GM21526 (cell line): ENCODE results near the gene ANO2.

ENCODE experiments used
- ATAC-seq: cut with Tn5 transposase; IDR thresholded peaks from one replicate; pipeline ENCODE4 v1.9.1; 2021; ENCODE audit warnings: moderate library complexity; ENCODE audit not compliant: unreplicated experiment, low FRiP score

Gene ANO2

DNA sequence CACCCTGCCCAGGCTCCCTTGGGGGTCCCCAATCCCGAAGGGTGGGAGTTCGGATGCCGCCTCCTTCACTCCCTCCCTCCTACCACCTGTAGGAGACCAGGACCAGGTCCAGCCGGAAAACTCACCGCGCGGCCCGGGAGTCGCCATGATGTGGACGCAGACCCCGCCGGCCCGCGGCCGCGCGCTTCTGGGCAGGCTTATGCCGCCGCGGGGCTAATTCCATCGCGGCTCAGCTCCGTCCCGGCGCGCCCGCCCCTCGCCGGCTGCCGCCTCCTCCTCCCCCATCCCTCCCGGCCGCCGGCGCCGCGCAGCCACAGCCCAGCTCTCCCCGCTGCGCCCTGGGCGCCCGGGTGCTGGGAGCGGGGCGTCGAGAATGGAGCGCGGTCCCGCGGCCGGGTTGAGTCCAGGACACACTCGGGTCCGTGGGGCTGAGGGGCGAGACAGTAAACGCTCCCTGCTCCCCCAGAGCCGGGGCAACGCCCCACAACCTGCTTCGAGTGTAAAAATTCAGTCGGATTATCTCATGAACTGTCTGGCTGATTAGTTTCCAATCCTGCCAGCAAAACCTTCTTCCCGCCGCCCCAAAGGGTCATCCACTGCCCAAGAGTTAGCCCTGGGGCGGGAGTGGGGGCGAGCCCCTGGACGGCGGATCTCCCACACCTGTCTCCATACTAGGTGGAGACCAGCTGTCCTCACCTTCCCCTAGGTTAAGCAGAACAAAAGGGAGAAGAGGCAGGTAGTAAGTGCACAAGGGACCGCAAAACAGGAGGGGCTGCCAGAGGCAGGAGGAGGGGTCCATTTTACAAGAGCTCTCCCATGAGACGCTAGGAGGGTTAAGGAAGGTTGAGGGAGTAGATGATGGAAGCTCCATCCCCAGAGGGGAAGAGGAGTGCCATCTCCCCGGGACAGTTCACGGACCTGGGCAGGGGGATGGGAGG, at the start of gene ANO2:
TSS of gene ANO2 (minus strand) at position 189 of the 938 bp plus-strand sequence. CDS start at position 147, 42 bp downstream.
- ATAC-seq = no peak

DNA sequence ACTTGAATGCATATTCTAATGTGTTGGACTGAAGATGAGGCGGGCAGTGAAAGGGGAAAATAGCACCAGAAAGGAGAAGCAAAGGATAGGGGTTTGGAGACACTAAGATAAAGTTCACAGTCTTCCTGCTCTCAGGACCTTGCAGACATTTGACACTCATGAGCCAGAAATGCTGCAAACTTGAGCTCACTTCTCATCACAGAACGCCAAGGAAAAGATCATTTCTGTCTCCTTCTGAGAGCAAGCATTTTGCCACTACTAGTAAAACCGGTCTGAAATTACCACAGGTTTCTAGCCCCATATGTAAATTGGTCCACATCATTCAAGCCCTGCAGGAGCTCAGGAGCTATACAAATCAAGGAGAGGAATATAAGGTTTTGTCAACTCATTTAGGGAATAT, 44.6 kb upstream of the ANO2 start:
- ATAC-seq = no peak

DNA sequence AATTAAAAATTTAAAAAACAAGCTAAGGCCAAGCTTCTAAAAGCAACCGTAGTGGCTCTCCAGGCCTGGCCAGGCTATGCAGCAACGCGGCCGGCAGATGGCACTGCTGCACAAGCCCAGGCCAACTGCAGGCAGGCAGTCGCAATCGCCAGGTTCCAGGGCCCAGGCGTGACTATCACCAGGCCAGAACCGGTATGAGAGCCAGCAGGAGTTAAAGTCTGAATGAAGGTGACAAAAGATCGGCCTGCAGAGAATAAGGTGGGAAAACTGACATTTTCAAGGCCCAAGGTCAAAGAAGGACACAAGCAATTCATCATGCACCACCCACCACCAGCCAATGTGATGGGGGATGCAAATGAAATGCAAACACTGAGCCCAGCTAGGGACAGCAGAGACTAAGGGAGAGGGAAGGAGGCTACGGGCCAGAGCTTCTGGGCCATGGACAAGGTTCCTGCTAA, 43.6 kb upstream of the ANO2 start:
- ATAC-seq = peak; percentile 76

DNA sequence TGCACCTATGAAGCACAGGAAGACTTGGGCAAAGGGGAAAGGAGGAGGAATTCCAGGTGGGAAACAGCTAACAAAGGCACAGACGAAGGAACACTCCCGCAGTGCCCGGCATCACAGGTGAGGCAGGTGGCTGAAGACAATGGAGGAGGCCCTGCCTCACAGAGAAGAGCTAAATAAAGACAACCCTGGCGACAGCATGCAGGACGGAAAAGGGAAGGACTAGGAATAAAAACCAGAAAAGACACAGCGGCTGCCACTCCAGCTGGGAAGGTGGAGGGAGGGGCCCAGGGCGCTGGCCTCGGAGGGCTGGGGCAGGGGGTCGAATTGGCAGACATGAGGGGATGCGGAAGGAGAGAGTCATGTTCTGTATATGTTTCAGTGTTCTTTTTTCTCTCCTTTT, 43.0 kb upstream of the ANO2 start:
- ATAC-seq = no peak

DNA sequence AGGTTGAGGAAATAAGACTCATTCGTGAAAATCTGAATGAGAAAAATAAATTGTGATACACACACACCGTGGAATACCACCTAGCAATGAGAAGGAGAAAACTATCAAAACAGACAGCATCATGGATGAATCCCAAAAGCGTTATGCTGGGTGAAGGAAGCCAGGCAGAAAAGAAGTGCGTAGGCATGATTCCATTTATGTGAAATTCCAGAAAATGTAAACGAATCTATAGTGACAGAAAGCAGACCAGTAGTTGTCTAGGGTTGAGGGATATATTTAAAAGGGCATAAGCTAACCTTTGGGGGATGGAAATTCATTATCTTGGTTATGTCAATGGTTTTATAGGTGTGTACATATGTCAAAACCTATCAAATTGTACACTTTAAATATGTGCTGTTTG, 42.5 kb upstream of the ANO2 start:
- no peak for ATAC-seq

DNA sequence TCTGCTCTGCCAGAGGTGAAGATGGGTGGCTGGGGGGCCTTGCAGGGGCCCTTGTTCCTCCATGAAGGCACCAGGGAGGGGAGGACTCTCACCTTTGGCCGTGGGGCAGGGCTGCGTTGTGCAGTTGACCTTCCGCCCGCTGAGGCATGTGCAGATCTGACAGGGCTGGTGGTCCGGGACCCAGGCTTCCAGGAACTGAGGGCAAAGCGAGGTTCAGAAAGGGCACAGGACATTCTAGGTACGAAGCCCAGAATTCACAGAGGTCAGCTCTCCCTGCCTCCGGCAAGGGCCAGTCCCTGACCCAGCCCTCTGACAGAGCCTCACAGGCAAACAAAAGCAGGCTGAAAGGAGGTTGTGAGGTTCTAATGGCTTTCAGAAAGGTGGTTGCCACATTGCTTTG, 40.4 kb upstream of the ANO2 start:
- ATAC-seq = no peak

DNA sequence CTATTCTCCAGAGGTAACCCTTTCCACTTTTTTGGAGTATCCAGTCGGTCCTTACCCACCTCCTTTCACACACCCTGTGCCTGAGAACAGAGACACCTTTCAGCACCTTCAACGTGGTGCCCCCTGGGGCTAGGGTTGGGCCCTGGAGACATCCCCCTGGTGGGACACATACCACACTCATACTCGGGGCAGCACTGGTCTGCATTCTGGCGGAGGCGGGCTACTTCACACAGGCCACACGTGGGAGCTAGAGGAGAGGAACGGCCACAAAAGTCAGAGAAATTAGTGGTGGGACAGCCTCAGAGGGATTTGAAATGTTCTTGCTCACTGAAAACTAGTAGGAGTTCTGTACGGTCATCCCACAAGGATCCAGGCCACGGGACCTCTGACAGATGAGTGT, 39.8 kb upstream of the ANO2 start:
- no peak for ATAC-seq

DNA sequence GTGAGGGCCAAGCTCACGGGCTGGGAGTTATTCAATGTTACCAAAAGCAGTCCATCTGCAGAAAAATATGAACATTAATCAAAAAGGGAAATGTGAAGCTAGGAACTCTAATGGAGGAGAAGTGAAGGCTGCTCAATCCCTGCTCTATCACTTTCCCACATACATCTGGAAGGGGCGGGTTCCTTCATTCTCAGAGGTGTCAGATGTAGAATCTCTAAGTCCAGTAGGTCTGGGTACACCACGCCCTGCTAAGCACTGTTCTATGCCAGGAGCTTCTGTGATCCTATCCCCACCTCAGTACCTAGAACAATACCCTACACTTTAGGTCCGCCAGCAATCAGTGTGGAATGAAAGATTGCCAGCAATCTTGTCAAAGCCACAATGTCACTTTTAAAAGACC, 37.0 kb upstream of the ANO2 start:
- ATAC-seq = no peak

DNA sequence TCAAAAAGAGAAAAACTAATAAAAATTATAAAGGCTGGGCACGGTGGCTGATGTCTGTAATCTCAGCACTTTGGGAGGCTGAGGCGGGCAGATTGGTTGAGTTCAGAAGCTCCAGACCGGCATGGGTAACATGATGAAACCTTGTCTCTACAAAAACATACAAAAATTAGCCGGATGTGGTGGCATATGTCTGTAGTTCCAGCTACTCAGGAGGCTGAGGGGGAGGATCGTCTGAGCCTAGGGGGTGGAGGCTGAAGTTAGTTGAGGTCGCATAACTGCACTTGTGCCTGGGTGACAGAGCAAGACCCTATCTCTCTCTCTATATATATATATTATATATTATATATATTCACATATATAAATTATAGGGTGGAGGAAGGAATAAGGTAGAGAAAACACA, 32.5 kb upstream of the ANO2 start:
- ATAC-seq = no peak

DNA sequence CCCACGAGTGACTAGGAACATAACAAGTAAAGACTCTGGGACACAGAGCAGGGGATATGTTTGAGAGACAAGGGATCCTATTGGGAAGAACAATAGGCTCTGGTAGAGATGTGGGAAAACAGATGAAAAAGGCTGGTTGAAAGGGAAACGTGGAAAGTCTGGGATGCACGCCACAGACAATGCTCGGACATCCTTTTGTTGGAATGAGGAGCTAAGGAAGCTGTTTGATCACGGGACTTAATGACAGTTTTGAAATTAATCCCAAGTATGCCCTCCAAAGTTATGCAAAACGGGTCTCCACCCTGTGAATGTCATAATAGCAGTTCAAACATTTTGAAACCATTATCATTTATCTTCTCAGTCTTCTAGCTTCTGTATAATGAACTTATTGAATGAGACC, 31.7 kb upstream of the ANO2 start:
- ATAC-seq = no peak

DNA sequence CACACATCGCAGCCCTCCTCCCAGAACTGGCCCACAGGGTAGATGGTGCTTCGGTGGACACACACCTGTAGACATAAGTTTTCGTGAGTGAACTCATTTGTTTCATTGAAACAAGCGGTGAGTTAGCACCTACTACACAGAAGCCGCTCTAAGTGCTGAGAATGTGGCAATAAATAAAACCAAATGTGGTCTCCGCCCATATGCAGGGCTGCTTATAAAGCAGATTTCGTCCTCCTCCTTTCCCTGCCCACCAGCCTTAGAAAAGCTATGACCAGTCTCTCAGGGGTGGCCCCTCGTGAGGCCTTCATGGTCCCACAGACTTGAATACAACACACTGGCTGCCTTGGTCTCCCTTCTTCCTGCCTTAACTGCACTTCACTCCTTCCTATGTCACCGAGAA, 31.1 kb upstream of the ANO2 start:
- ATAC-seq = no peak

DNA sequence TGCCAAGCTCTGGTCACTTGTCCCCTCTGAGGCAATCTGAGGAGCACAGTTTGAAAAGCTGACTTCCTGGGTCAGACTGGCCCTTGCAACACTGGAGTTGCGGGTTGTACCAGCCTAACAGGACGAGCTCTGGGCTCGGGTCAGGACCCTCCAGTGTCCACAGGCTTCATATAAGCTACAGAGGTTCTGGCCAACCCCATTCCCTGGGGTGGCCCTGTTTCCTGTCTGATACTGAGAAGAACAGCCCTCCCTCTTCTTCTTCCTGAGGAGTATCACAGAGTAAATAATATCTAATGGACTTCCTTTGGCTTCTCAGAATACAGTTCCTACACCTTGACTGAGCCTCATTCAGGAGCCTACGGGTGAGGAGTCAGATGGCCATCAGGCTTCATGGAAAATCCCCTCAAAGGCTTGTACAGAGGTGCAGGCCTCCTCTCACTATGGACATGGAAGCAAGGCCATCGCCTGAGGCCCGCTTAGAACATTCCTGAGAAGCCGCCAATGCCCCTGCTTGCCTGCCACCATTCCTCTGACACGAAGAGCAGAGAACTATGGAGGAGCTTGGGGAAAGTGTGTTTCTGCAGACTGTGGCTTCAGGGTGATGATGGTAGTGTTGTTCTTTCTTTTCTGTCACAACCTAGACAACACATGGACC, 28.5 kb upstream of the ANO2 start:
- no peak for ATAC-seq

DNA sequence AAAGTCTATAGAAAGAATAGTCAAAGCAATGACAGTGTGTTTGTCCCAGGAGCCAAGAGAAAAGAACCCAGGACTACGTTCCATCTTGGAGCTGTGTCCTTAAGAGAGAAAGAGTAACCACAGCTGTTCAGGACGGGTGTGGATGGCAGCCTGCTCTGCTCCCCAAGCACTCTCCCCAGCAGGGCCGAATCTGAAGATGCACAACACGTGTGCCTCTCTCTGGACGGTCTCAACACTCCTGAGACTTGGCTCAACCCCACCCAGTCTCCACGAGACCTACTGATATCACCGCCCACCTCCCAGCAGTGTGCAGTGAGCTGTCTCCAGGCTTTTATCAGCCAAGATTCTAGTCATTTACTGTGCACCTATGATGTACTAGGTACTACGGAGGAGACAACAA, 27.3 kb upstream of the ANO2 start:
- ATAC-seq = no peak

DNA sequence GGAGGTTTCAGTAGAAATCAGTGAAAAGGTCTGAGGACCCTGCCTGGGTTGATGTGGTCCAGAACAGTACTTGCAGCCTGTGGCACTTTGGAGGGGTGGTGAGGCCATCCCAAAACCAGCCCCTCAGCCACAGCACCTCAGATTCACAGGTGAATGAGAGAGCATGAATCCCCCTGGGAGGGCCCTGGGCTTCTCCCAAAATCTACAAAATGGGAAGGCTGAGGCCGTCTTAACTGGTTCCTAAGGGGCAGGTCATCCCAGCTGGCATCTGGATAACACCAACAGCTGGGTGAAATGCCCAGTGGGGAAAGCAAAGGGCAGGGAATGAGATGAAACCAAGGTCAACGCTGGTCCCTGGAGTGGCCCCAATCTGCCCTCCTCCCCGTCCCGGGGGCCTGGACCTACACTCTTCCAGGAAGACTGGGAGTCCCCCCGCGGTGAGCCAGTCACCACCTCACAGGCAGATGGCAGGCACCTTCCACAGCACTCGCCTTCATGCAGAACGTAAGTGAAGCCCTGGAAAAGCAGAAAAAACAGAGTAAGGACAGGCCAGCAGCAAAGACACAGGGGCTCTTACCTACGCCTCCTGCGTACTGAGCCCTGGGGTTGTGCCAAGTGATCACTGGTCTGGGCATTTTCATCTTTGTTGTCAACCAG, 26.3 kb upstream of the ANO2 start:
- no peak for ATAC-seq

DNA sequence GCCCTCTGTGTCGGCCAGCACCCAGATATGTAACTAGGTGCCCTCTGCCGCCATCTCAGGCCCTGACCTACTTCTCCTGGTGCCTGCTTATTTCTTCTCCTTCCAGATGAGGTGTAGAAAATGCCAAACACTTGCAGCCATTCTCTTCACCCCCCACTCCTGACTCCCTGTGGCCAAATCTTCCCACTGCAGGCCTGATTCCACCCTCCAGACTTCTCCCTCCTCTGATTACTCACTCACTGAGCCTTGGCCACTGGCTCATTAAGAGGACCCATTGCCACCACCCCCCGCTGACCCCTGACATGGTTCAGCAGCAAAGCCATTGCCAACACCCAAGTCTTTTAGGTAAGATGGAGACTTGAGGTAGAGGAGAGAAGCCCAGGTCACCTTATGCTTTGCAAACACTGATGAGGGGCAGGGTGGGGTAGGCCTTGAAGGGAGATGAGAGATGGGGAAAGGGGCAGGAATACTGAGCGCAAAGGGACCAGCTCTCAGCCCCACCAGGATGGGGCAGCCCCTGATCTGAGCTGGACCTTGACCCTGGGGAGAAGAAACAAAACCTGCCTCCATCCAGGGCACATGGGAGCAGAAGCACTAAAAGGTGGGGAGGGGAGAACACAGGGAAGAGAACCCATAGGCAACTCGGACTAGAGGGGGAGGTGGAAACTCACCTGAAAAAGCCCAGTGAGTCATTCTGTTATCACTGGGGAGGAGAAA, 25.1 kb upstream of the ANO2 start:
- no peak for ATAC-seq

DNA sequence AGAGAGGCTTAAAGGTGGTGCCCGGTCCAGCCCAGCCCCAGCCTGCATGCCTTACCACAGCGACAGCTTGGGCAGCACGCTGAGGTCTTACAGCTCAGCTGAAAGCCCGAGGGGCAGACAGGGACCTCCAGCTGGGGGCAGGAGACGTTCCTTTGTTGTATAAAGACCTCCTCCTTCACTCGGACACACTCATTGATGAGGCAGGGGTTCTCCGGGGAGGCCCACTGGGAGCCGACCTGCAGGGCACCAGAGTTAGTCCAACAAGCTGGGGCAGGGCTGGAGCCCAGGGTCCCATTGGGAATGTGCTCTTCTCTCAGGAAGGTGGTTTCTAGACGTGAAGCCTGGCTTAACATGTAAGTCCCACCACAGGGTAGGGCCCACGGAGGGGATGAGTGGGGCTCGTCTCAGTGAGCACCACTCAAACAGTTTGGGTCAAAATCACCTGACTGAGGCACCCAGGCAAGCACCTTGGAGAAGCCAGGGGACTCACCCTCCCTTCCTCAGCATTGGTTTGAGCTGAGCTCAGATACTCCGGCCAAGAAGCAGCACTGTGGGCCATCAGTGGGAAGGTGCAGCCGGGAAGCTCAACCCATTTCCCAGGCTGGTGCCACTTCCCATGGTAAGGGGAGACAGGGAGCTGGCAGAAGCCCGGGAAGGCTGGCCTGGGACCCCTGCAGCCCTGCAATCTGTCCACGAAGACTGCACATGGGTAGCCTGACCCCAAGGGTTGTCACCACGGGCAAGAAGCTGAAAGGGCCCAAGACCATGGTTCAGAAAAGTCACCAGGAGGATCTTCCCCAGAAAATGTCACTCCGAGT, 24.3 kb upstream of the ANO2 start:
- no peak for ATAC-seq

DNA sequence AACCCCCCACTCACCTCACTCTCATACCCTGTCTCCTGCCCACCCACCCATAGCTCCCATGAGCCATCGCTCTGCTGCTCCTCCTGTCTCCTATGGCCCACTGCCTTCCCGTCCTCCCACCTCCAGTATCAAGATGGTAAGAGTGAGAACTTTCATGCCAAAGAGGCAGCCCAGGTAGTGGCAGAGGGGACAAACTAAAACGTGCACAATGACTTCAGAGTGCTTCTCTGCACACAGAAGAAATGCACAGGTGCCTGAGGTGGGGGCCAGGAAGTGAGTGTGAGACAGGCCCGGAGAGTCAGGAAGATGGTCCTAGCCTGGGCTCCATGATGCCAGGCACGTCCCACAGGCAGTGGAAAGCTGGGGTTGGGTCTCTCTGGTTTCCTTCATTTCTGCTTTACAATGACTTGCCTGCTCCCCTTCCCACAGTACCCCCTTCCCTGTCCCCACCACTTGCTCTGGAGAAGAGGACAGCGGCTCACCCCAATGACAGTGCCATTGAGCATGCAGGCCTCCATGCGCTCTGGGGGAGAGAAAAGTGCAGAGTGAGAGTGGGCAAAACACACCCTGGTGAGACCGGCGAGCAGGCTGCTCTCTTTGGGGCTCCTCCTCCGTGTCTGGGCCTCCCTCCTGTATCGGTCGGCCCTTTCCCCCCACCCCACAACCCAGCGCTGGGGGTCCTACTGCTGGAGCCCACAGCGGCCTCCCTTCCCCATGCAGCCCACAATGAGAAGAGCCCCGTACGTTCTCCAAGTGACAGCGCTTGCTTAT, 22.8 kb upstream of the ANO2 start:
- no peak for ATAC-seq

DNA sequence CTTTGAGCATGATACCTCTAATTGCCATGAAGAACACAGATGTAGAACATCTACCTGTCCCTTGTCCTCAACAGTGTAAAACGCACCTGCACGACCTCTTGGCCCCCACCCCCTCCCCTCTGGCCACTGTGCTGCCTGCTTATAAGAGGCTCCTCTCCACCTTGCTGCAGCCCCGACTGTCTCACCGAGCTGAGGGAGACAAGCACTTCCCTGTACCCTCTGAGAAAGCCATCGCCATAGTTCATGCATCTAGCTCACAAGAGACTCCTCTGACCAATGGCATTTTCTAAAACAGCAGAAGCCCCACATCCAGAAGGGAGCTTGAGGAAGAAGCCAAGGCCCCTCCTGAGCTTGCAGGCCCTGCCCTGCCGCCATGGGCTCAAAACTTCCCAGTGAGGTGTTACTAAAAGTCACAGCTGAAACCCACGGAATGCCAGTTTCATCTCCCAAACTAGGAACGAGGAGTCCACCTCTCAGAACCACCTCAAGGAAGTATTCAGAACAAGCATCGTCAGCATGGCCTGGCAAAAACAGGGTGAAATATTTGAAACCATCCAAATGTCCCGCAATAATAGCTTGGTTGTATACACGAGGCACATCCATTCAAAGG, 21.5 kb upstream of the ANO2 start:
- ATAC-seq = no peak

DNA sequence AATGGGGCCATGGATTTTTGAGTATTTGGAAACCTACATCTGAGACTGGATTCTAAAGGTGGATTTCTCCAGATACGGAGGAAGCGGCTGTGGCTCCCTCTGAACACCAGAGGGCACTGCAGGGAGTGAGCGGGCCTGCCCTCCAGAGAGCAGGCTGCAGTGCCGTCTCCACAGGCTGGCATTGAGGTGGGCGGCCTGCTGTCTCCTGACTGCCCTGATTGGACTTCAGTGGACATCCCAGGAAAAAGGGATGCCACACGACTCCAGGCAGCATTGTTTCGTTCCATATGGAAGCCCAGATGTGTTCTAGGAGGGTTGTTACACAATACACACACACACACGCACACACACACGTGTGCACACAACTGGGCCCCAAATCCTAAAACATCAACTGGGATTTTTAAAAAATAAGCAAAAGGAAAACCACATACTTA, 20.9 kb upstream of the ANO2 start:
- no peak for ATAC-seq
